ENCODE measurements around the gene KCNJ1. TPM values are rescaled to one million over a fixed set of nuclear protein-coding genes. Genes with fewer than 3 reads are reported as not detected.

Gene KCNJ1
- polyA plus RNA-seq, 3 donors: 69.9 to 91.8 (median 71.7) TPM

GRCh38 chr11:128886406-128887124, 19.5 kb upstream of the KCNJ1 start:
- DNase-seq: no peak

- DNase-seq: peak; percentile 80
Measured at GRCh38 chr11:128884703-128885338, 17.7 kb upstream of the KCNJ1 start.

GRCh38 chr11:128884054-128884453, 17.0 kb upstream of the KCNJ1 start:
- no peak for DNase-seq

- DNase-seq: no peak
Measured at GRCh38 chr11:128882451-128882850, 15.4 kb upstream of the KCNJ1 start.

- DNase-seq: no peak
Measured at GRCh38 chr11:128881221-128881620, 14.1 kb upstream of the KCNJ1 start.

- no peak for DNase-seq
Measured at GRCh38 chr11:128879817-128880216, 12.7 kb upstream of the KCNJ1 start.

GRCh38 chr11:128878455-128878854, 11.4 kb upstream of the KCNJ1 start:
- DNase-seq: no peak

- DNase-seq: no peak
Measured at GRCh38 chr11:128877726-128878125, 10.6 kb upstream of the KCNJ1 start.

GRCh38 chr11:128876133-128876650, 9.1 kb upstream of the KCNJ1 start:
- no peak for DNase-seq

- DNase-seq: no peak
Measured at GRCh38 chr11:128874427-128874826, 7.3 kb upstream of the KCNJ1 start.

- no peak for DNase-seq
Measured at GRCh38 chr11:128872594-128872993, 5.5 kb upstream of the KCNJ1 start.

- no peak for DNase-seq
Measured at GRCh38 chr11:128872094-128872493, 5.0 kb upstream of the KCNJ1 start.

- DNase-seq: no peak
Measured at GRCh38 chr11:128871168-128871610, 4.1 kb upstream of the KCNJ1 start.

GRCh38 chr11:128868841-128869671, 2.0 kb upstream of the KCNJ1 start:
- no peak for DNase-seq

- no peak for DNase-seq
Measured at GRCh38 chr11:128865490-128865889, 1.6 kb downstream of the KCNJ1 start.

GRCh38 chr11:128862908-128863660, 4.0 kb downstream of the KCNJ1 start:
- DNase-seq: no peak

GRCh38 chr11:128862406-128862805, 4.7 kb downstream of the KCNJ1 start:
- DNase-seq: no peak

GRCh38 chr11:128860571-128861361, 6.3 kb downstream of the KCNJ1 start:
- DNase-seq: no peak

GRCh38 chr11:128859563-128860441, 7.3 kb downstream of the KCNJ1 start:
- peak; percentile 63 for DNase-seq

- no peak for DNase-seq
Measured at GRCh38 chr11:128857341-128857740, 9.8 kb downstream of the KCNJ1 start.

All from renal pelvis (tissue), 4 donors.